PC-9 (cell line): Measurements from ENCODE around the gene TYROBP.

ENCODE experiments used
- EZH2 ChIP-seq: fragments of 200-600 bp; sonication (generic); IDR thresholded peaks from 2 replicates; pipeline ENCODE4 v1.8.0; 2017; ENCODE audit warnings: antibody characterized with exemption, low read depth
- TF ChIP-seq, protein P1 (sequence below): fragments of 200-600 bp; sonication (generic); conservative IDR thresholded peaks from 2 replicates; pipeline ENCODE4 v1.6.1; 2017; ENCODE audit warnings: mixed run types, antibody characterized with exemption, mild to moderate bottlenecking, moderate library complexity

DNA sequence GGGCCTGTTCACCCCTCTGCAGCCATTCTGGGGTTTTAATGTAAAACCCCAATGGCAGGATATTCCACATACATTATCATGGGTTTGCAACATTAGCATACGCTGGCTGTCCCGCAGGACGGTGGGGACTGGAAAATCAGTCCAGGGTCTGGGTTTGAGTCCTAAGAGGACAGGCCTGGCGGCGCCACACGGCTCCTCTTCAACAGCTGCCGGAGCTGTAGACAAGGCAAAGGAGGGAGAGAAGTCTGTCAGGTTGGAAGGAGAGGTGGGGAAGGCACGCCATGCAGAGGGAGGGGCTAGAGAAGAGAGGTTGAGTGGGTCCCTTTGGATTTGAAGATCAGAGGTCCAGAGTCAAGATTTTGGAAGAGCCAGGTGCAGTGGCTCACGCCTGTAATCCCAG, 19.7 kb downstream of the TYROBP start:
- TF ChIP-seq, protein P1, sequence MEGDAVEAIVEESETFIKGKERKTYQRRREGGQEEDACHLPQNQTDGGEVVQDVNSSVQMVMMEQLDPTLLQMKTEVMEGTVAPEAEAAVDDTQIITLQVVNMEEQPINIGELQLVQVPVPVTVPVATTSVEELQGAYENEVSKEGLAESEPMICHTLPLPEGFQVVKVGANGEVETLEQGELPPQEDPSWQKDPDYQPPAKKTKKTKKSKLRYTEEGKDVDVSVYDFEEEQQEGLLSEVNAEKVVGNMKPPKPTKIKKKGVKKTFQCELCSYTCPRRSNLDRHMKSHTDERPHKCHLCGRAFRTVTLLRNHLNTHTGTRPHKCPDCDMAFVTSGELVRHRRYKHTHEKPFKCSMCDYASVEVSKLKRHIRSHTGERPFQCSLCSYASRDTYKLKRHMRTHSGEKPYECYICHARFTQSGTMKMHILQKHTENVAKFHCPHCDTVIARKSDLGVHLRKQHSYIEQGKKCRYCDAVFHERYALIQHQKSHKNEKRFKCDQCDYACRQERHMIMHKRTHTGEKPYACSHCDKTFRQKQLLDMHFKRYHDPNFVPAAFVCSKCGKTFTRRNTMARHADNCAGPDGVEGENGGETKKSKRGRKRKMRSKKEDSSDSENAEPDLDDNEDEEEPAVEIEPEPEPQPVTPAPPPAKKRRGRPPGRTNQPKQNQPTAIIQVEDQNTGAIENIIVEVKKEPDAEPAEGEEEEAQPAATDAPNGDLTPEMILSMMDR = no peak
- TF ChIP-seq EZH2 = no peak
